ENCODE measurements around the gene CHFR.

DNA sequence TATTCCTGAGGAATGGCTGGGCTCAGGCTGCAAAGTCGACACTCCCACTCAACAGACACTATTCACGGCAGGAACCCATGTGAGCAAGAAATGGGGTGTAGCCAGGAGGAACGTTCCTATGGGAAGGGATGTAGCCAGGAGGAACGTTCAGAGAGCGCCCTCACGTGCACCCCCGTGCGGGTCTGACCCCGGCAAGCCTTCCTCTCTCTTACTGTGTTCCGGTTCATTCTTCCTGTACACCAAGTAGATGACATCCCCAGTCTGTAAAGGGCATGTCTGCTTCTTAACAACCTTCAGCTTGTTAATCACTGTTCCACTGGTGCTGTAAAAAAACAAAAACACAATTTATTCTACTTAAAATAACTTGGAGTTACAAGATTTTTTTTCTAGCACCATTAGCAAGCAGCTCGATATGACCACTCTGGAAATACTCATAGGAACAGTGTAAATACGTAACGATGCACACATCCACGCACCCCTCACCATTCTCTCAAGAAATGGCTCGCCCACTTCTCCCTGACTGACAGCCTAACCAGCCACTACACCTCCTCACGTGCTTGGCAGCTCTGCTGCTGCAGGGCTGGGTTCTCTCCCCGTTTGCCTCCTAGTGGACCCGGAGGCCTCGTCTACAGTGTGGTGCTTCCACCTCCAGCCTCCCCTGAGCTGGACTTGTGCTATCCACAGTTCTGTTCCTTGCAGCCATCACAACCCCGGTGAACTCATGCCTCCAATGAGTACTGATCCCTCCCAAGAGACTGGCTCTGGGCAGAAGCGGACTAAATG is 15.1 kb downstream of the CHFR start:
- no peak for TF ChIP-seq NFE2L2 (IDR thresholded peaks at IDR 0.05; ENCODE audit: low read depth, low read length)
- TF ChIP-seq POLR2A (IDR thresholded peaks at IDR 0.05; ENCODE audit: low read depth, low read length): no peak
- TF ChIP-seq, protein P1, sequence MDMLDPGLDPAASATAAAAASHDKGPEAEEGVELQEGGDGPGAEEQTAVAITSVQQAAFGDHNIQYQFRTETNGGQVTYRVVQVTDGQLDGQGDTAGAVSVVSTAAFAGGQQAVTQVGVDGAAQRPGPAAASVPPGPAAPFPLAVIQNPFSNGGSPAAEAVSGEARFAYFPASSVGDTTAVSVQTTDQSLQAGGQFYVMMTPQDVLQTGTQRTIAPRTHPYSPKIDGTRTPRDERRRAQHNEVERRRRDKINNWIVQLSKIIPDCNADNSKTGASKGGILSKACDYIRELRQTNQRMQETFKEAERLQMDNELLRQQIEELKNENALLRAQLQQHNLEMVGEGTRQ (IDR thresholded peaks at IDR 0.05; ENCODE audit: low read depth, low read length): no peak
